Measurements from ENCODE around the gene PRKAA1.
A peak's percentile ranks its signal among the peaks of the same experiment; 100 is the strongest.

Gene PRKAA1

GRCh38 chr5:40833712-40834229 lies 35.6 kb upstream of the PRKAA1 start:
- H3K4me2 ChIP-seq (ENCODE audit: low read depth, low read length, poor library complexity, severe bottlenecking), result peak overlapping the region; percentile 70
- H4K20me1 ChIP-seq (ENCODE audit: low read depth, low read length), result peaks cover 39% of the 10 kb centered on the region
- H3K27ac ChIP-seq (ENCODE audit: low read depth, low read length), result peak overlapping the region; percentile 83
- TF ChIP-seq EZH2phosphoT487 (conservative IDR thresholded peaks at IDR 0.05; ENCODE audit: low read length) (no peak), CTCF (IDR thresholded peaks at IDR 0.05; ENCODE audit: insufficient read depth, low read length, poor library complexity, severe bottlenecking) (no peak)
- H3K9me3 ChIP-seq (ENCODE audit: insufficient read depth, low read length), result no peaks in the 10 kb centered on the region
- no peaks in the 10 kb centered on the region for H3K27me3 ChIP-seq (ENCODE audit: low read length)
- no peaks in the 10 kb centered on the region for H3K9me2 ChIP-seq (replicated peaks; ENCODE audit: insufficient read depth, low read length)
- peak overlapping the region; percentile 99 for H3K4me3 ChIP-seq (ENCODE audit: insufficient read depth, low read length, poor library complexity, severe bottlenecking)
- peaks cover 52% of the 10 kb centered on the region for H3K36me3 ChIP-seq (ENCODE audit: low read length)
- H3F3A ChIP-seq (ENCODE audit: insufficient read depth), result peaks cover 60% of the 10 kb centered on the region
- H3K9ac ChIP-seq (ENCODE audit: low read length), result peak overlapping the region; percentile 99
- H2AFZ ChIP-seq (ENCODE audit: low read depth, low read length, severe bottlenecking), result no peak overlapping the region
- peaks cover 49% of the 10 kb centered on the region for H3K79me2 ChIP-seq (ENCODE audit: insufficient read depth, low read length)

GRCh38 chr5:40832345-40832744 lies 34.2 kb upstream of the PRKAA1 start:
- Histone ChIP-seq H3K36me3 (ENCODE audit: low read length) (peaks cover 64% of the 10 kb centered on the region), H3K79me2 (ENCODE audit: insufficient read depth, low read length) (peaks cover 51% of the 10 kb centered on the region), H3K9ac (ENCODE audit: low read length) (no peak overlapping the region), H3K9me2 (replicated peaks; ENCODE audit: insufficient read depth, low read length) (no peaks in the 10 kb centered on the region), H3K4me3 (ENCODE audit: insufficient read depth, low read length, poor library complexity, severe bottlenecking) (no peak overlapping the region), H3K9me3 (ENCODE audit: insufficient read depth, low read length) (no peaks in the 10 kb centered on the region), H2AFZ (ENCODE audit: low read depth, low read length, severe bottlenecking) (no peak overlapping the region), H3K27ac (ENCODE audit: low read depth, low read length) (no peak overlapping the region; the same call in 1 of the 2 replicates), H3K4me2 (ENCODE audit: low read depth, low read length, poor library complexity, severe bottlenecking) (peak overlapping the region; percentile 70), H3K27me3 (ENCODE audit: low read length) (no peaks in the 10 kb centered on the region), H4K20me1 (ENCODE audit: low read depth, low read length) (peaks cover 48% of the 10 kb centered on the region), H3F3A (ENCODE audit: insufficient read depth) (peaks cover 74% of the 10 kb centered on the region)
- TF ChIP-seq EZH2phosphoT487 (conservative IDR thresholded peaks at IDR 0.05; ENCODE audit: low read length), result no peak
- TF ChIP-seq CTCF (IDR thresholded peaks at IDR 0.05; ENCODE audit: insufficient read depth, low read length, poor library complexity, severe bottlenecking), result no peak

- Histone ChIP-seq H3K4me2 (ENCODE audit: low read depth, low read length, poor library complexity, severe bottlenecking) (peak overlapping the region; percentile 70), H3K36me3 (ENCODE audit: low read length) (peaks cover 68% of the 10 kb centered on the region), H3K79me2 (ENCODE audit: insufficient read depth, low read length) (peaks cover 51% of the 10 kb centered on the region), H2AFZ (ENCODE audit: low read depth, low read length, severe bottlenecking) (no peak overlapping the region), H3K4me3 (ENCODE audit: insufficient read depth, low read length, poor library complexity, severe bottlenecking) (no peak overlapping the region), H3F3A (ENCODE audit: insufficient read depth) (peaks cover 82% of the 10 kb centered on the region), H3K9me2 (replicated peaks; ENCODE audit: insufficient read depth, low read length) (no peaks in the 10 kb centered on the region), H3K9ac (ENCODE audit: low read length) (no peak overlapping the region), H3K27me3 (ENCODE audit: low read length) (no peaks in the 10 kb centered on the region), H3K9me3 (ENCODE audit: insufficient read depth, low read length) (no peaks in the 10 kb centered on the region), H3K27ac (ENCODE audit: low read depth, low read length) (no peak overlapping the region), H4K20me1 (ENCODE audit: low read depth, low read length) (peaks cover 55% of the 10 kb centered on the region)
- TF ChIP-seq CTCF (IDR thresholded peaks at IDR 0.05; ENCODE audit: insufficient read depth, low read length, poor library complexity, severe bottlenecking) (no peak), EZH2phosphoT487 (conservative IDR thresholded peaks at IDR 0.05; ENCODE audit: low read length) (no peak)
Measured at GRCh38 chr5:40831346-40832210, 33.4 kb upstream of the PRKAA1 start.

Data from SU-DHL-6 (cell line).